ENCODE measurements around the gene PCSK6. TPM values are rescaled to one million over a fixed set of nuclear protein-coding genes. Genes with fewer than 3 reads are reported as not detected.

PCSK6 gene
- total RNA-seq, 1 donor, result 0.72 TPM

GRCh38 chr15:101368861-101369642, 120.5 kb downstream of the PCSK6 start:
- Histone ChIP-seq H3K27ac (ENCODE audit: low read depth, low read length) (no peak overlapping the region), H3K27me3 (ENCODE audit: insufficient read depth, low read length) (no peaks in the 10 kb centered on the region), H4K20me1 (ENCODE audit: insufficient read depth, low read length) (no peaks in the 10 kb centered on the region), H3K4me3 (ENCODE audit: insufficient read depth, low read length) (no peak overlapping the region), H3K4me2 (ENCODE audit: insufficient read depth, low read length) (no peak overlapping the region), H3K4me1 (ENCODE audit: insufficient read depth, low read length) (no peaks in the 10 kb centered on the region), H3K79me2 (ENCODE audit: insufficient read depth, low read length) (no peaks in the 10 kb centered on the region), H3K36me3 (ENCODE audit: insufficient read depth, low read length) (no peaks in the 10 kb centered on the region), H2AFZ (ENCODE audit: low read length) (no peak overlapping the region), H3K9me3 (ENCODE audit: low read depth, low read length) (no peaks in the 10 kb centered on the region)
- no peak for DNase-seq (ENCODE audit: insufficient read length, low spot score, missing footprints)
- TF ChIP-seq, protein P1, sequence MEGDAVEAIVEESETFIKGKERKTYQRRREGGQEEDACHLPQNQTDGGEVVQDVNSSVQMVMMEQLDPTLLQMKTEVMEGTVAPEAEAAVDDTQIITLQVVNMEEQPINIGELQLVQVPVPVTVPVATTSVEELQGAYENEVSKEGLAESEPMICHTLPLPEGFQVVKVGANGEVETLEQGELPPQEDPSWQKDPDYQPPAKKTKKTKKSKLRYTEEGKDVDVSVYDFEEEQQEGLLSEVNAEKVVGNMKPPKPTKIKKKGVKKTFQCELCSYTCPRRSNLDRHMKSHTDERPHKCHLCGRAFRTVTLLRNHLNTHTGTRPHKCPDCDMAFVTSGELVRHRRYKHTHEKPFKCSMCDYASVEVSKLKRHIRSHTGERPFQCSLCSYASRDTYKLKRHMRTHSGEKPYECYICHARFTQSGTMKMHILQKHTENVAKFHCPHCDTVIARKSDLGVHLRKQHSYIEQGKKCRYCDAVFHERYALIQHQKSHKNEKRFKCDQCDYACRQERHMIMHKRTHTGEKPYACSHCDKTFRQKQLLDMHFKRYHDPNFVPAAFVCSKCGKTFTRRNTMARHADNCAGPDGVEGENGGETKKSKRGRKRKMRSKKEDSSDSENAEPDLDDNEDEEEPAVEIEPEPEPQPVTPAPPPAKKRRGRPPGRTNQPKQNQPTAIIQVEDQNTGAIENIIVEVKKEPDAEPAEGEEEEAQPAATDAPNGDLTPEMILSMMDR (IDR thresholded peaks at IDR 0.05; ENCODE audit: extremely low read depth, low read depth, low read length), result no peak

GRCh38 chr15:101368086-101368780, 121.3 kb downstream of the PCSK6 start:
- H3K4me1 ChIP-seq (ENCODE audit: insufficient read depth, low read length), result no peaks in the 10 kb centered on the region
- H3K36me3 ChIP-seq (ENCODE audit: insufficient read depth, low read length), result no peaks in the 10 kb centered on the region
- H3K9me3 ChIP-seq (ENCODE audit: low read depth, low read length), result no peaks in the 10 kb centered on the region
- no peak overlapping the region for H3K27ac ChIP-seq (ENCODE audit: low read depth, low read length)
- no peak overlapping the region for H3K4me3 ChIP-seq (ENCODE audit: insufficient read depth, low read length)
- H3K27me3 ChIP-seq (ENCODE audit: insufficient read depth, low read length), result no peaks in the 10 kb centered on the region
- no peak overlapping the region for H3K4me2 ChIP-seq (ENCODE audit: insufficient read depth, low read length)
- TF ChIP-seq, protein P1 (IDR thresholded peaks at IDR 0.05; ENCODE audit: extremely low read depth, low read depth, low read length), result no peak
- no peaks in the 10 kb centered on the region for H4K20me1 ChIP-seq (ENCODE audit: insufficient read depth, low read length)
- H3K79me2 ChIP-seq (ENCODE audit: insufficient read depth, low read length), result no peaks in the 10 kb centered on the region
- DNase-seq (ENCODE audit: insufficient read length, low spot score, missing footprints), result no peak
- H2AFZ ChIP-seq (ENCODE audit: low read length), result no peak overlapping the region

DNA sequence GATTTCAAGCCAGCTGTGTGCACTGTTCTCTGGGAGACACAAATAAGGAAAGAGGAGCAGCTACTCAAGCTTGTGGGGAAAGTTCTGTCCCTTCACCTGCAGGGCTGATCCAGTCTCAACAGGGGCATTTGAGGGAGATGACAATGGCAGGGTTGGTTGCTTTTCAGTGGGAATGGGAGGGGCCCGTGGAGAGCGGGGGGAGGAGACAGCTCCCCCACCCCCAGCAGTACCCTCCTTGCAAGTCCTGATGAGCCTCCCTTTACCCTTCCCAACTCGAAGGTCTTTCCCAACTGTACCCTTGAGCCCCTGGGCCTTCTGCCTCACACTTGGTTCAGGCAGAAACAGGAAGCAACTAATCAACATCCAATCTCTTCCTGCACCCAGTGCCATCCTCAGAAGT, 122.7 kb downstream of the PCSK6 start:
- Histone ChIP-seq H3K4me3 (ENCODE audit: insufficient read depth, low read length) (no peak overlapping the region), H3K4me1 (ENCODE audit: insufficient read depth, low read length) (no peaks in the 10 kb centered on the region), H3K4me2 (ENCODE audit: insufficient read depth, low read length) (no peak overlapping the region), H3K27me3 (ENCODE audit: insufficient read depth, low read length) (no peaks in the 10 kb centered on the region), H3K36me3 (ENCODE audit: insufficient read depth, low read length) (no peaks in the 10 kb centered on the region), H2AFZ (ENCODE audit: low read length) (no peak overlapping the region), H4K20me1 (ENCODE audit: insufficient read depth, low read length) (no peaks in the 10 kb centered on the region), H3K27ac (ENCODE audit: low read depth, low read length) (no peak overlapping the region), H3K9me3 (ENCODE audit: low read depth, low read length) (no peaks in the 10 kb centered on the region), H3K79me2 (ENCODE audit: insufficient read depth, low read length) (no peaks in the 10 kb centered on the region)
- peak; percentile 73 for DNase-seq (ENCODE audit: insufficient read length, low spot score, missing footprints)
- TF ChIP-seq, protein P1 (IDR thresholded peaks at IDR 0.05; ENCODE audit: extremely low read depth, low read depth, low read length), result no peak

DNA sequence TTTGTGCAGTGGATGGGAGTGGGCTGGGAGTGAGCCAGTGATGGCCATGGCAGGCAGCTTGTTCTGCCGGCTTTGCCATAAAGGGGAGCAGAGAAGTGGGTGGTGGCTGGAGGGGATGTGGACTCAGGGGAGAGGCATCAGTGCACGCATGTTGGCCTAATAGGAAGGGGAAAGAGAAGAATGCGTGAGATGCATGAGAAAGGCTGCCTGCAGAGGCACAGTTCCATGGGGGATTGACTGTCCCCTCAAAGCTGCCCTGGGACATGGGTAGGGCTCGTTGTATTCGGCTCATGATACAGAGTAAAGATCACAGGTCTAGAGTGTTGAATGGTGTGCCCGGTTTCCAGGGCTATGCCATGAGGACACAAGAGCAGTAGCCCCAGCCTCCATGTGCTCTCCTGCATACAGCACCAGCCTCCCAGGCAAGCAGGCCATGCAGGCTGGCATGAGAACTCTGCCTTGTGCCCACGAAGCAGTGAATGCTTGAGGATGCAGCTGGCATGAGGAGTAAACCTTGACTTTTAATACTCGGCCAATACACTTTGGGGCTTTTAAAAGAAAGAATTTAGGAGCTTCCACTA, 126.4 kb downstream of the PCSK6 start:
- Histone ChIP-seq H4K20me1 (ENCODE audit: insufficient read depth, low read length) (no peaks in the 10 kb centered on the region), H3K4me1 (ENCODE audit: insufficient read depth, low read length) (no peaks in the 10 kb centered on the region), H3K79me2 (ENCODE audit: insufficient read depth, low read length) (no peaks in the 10 kb centered on the region), H2AFZ (ENCODE audit: low read length) (no peak overlapping the region), H3K9me3 (ENCODE audit: low read depth, low read length) (no peaks in the 10 kb centered on the region), H3K4me3 (ENCODE audit: insufficient read depth, low read length) (no peak overlapping the region), H3K36me3 (ENCODE audit: insufficient read depth, low read length) (no peaks in the 10 kb centered on the region), H3K27me3 (ENCODE audit: insufficient read depth, low read length) (no peaks in the 10 kb centered on the region), H3K27ac (ENCODE audit: low read depth, low read length) (no peak overlapping the region), H3K4me2 (ENCODE audit: insufficient read depth, low read length) (no peak overlapping the region)
- TF ChIP-seq, protein P1 (IDR thresholded peaks at IDR 0.05; ENCODE audit: extremely low read depth, low read depth, low read length), result no peak
- peak; percentile 14 for DNase-seq (ENCODE audit: insufficient read length, low spot score, missing footprints)

Data from osteoblast (primary cell).